RWPE1 (cell line): ENCODE data around the gene METTL18.

Experiments used
- CTCF ChIA-PET: fragments of 350-600 bp; sonication (Branson Sonifier 250); formaldehyde crosslinking; extraction: SDS; loops from one replicate; lab custom pipeline; 2021; lab: Yijun Ruan, JAX
- POLR2A ChIA-PET: fragments of 400-600 bp; formaldehyde crosslinking; extraction: SDS; loops from one replicate; lab custom pipeline; 2020; ENCODE audit warnings: antibody characterized with exemption; ENCODE audit not compliant: low non-redundant PET; lab: Yijun Ruan, JAX
- DNase-seq: peaks from one replicate; pipeline ENCODE4 v3.0.0; 2012; ENCODE audit warnings: low spot score
- H3K27ac ChIP-seq: fragments of 450-650 bp; 2 replicates; pipeline ENCODE4 v1.5.1; 2017
- TF ChIP-seq, protein P1 (sequence below): fragments of 450-650 bp; conservative IDR thresholded peaks from 2 replicates; pipeline ENCODE4 v1.5.1; 2017; ENCODE audit warnings: low read depth, mild to moderate bottlenecking

Gene METTL18

DNA sequence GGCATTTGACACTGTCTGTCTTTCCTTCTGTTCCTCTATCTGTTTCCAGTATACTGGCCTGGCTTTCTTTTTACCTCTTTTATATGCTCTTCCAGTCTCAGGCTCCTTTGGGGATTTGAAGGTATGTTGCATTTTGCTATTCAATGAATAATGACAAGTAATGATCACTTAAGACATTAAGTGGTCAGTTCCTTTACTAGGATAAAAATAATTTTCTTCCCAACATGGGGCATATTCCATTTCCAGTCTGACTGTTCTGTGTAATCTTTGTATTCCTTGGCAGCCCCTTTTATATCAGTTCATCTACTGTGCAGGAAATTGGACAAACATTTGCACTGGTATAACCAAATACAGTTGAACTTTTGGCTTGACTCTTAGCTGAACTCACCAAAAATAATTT lies 15.6 kb downstream of the METTL18 start:
- TF ChIP-seq, protein P1, sequence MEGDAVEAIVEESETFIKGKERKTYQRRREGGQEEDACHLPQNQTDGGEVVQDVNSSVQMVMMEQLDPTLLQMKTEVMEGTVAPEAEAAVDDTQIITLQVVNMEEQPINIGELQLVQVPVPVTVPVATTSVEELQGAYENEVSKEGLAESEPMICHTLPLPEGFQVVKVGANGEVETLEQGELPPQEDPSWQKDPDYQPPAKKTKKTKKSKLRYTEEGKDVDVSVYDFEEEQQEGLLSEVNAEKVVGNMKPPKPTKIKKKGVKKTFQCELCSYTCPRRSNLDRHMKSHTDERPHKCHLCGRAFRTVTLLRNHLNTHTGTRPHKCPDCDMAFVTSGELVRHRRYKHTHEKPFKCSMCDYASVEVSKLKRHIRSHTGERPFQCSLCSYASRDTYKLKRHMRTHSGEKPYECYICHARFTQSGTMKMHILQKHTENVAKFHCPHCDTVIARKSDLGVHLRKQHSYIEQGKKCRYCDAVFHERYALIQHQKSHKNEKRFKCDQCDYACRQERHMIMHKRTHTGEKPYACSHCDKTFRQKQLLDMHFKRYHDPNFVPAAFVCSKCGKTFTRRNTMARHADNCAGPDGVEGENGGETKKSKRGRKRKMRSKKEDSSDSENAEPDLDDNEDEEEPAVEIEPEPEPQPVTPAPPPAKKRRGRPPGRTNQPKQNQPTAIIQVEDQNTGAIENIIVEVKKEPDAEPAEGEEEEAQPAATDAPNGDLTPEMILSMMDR: no peak
- no peak for DNase-seq
- CTCF ChIA-PET: no interaction called here
- POLR2A ChIA-PET: no interaction called here
- H3K27ac ChIP-seq: no peak overlapping the region

DNA sequence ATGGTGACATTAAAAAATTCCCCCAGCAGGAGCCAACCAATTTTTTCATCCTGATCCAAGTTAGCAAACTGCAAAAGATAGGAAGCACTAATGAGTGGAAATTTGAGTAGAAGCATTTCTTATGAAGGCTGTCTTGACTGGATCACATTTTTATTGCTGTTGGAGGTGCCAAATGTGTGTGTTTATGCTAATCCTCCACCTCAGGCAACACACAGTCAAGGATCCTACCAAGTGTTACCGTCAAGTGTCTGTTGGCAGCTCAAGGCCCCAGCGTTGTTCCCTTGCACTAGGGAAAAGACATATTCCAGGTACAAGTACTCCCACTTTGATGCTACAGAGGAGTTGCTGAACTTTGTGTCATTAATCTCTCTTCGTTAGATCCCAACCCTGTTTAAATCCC lies 18.3 kb downstream of the METTL18 start:
- ChIA-PET CTCF (interaction anchor here (0.6 kb wide), 1 partner anchor 175 kb away, joined by 3 read pairs; no protein-coding TSS in a partner anchor), POLR2A (interaction anchor here (0.6 kb wide), 1 partner anchor 25 kb away, joined by 4 read pairs; no protein-coding TSS in a partner anchor)
- no peak for DNase-seq
- TF ChIP-seq, protein P1: no peak
- H3K27ac ChIP-seq: no peak overlapping the region

DNA sequence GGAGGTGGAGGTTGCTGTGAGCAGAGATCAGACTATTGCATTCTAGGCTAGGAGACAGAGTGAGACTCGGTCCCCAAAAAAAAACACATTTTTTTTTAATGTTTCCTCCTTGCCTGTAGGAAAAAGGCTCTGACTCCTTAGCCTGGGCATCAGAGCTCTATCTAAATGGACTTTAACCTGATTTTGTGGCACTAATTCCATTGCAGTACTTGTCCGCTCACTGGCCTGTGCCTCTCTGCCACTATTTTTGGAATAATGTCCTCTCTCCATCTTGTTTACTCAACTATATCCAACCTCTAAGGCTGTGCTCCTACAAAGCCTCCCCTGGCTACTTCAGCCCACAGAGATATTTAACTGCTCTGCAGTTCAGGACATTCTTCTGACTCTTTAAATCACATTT lies 26.5 kb downstream of the METTL18 start:
- TF ChIP-seq, protein P1: no peak
- ChIA-PET CTCF (no interaction called here), POLR2A (no interaction called here)
- no peak for DNase-seq
- no peak overlapping the region for H3K27ac ChIP-seq

DNA sequence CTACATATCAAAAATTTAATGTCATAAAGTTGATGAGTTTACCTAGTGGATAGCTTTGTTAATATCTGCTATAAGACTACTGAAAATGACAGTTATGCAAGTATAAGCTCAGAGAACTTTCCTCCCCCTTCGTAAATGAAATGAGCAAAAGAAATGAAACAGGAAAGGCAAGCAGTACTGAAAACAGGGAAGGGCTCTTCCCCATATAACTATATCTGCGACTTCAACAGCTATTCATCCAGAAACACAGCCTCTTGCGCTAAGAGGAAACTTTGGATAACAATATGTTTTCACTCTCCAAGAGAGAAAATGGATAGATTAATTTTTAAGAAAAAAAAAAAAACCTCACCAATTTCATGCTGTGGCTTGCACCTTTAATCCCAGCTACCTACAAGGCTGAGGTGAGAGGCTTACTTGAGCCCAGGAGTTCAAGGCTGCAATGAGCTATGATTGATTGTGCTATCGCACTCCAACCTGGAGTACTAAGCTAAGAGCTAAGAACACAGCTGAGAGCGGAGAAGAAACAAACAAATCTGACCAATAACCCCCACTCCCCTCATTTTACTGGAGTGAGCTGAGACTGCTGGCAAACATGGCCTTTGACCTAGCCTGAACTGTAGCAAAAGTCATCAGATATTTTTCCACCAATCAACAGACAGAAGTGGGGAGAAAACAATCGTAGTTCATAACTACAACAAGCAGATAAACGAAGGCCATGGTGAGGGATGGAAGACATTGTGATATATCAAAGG lies 29.0 kb downstream of the METTL18 start:
- TF ChIP-seq, protein P1: no peak
- ChIA-PET CTCF (interaction anchor here (0.6 to 0.9 kb wide), 2 partner anchors 44 to 1683 kb away, joined by 4 to 5 read pairs; no protein-coding TSS in a partner anchor), POLR2A (interaction anchor here (0.6 kb wide), 1 partner anchor 280 kb away, joined by 3 read pairs; no protein-coding TSS in a partner anchor)
- no peak for DNase-seq
- no peak overlapping the region for H3K27ac ChIP-seq

DNA sequence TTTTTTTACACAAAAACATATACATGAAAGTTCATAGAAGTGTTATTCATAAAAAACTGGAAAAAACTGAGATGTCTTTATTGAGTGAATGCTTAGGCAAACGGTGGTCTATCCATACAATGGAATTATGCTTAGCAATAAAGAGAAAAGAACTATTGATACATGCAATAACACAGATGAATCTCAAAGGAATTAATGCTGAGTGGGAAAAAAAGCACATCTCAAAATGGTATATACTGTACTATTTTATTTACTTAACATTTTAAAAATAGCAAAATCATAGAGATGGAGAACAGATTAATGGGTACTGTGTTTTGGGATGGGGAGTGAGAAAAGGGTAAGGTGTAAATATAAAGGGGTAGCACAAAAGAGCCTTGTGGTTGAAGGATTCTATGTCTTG lies 29.8 kb downstream of the METTL18 start:
- ChIA-PET CTCF (interaction anchor here (0.9 kb wide), 1 partner anchor 45 kb away, joined by 4 read pairs; no protein-coding TSS in a partner anchor), POLR2A (interaction anchor here (0.6 kb wide), 1 partner anchor 279 kb away, joined by 3 read pairs; no protein-coding TSS in a partner anchor)
- H3K27ac ChIP-seq: no peak overlapping the region
- DNase-seq: no peak
- TF ChIP-seq, protein P1: no peak

DNA sequence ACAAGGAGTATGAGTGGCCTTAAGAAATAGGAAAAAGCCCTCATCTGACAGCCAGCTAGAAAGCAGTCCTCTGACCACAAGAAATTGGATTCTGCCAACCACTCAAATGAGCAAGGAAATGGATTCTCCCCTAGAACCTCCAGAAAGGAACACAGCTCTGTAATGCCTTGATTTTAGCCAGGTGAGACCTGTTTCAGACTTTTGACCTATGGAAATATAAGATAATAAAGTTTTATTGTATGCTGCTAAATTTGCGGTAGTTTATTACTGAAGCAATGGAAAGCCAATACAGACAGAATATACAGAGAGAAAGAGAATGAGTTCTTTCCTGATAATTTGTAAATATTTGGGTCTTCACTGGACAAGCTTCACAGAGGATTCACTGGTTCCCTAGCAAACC lies 32.0 kb downstream of the METTL18 start:
- H3K27ac ChIP-seq: no peak overlapping the region
- ChIA-PET POLR2A (no interaction called here), CTCF (no interaction called here)
- TF ChIP-seq, protein P1: no peak
- DNase-seq: no peak
